Neural cell (in vitro differentiated cells): ENCODE results near the gene SRF. TPM values are rescaled to one million over a fixed set of nuclear protein-coding genes. Genes with fewer than 3 reads are reported as not detected.

Experiments
- H2AFZ ChIP-seq: fragments of 200-600, 300-800 bp; sonication (generic), shearing (Covaris generic); 2 replicates; pipeline ENCODE4 v1.6.0; 2014; ENCODE audit warnings: low read depth, mild to moderate bottlenecking, antibody characterized with exemption, low read length, moderate library complexity
- H3F3A ChIP-seq: fragments of 200-600 bp; shearing (Covaris generic); 2 replicates; pipeline ENCODE4 v1.6.1; 2016; ENCODE audit warnings: mild to moderate bottlenecking, moderate library complexity, mixed read lengths, antibody characterized with exemption, low read length; ENCODE audit not compliant: insufficient read depth, poor library complexity, severe bottlenecking
- H3K27ac ChIP-seq: fragments of 200-600, 300-800 bp; sonication (generic), shearing (Covaris generic); 2 replicates; pipeline ENCODE4 v1.5.1; 2014; ENCODE audit warnings: mild to moderate bottlenecking, low read length, moderate library complexity
- H3K27me3 ChIP-seq: fragments of 300-800, 200-600 bp; sonication (generic), shearing (Covaris generic); 2 replicates; pipeline ENCODE4 v1.6.0; 2014; ENCODE audit warnings: mild to moderate bottlenecking, low read depth, low read length, moderate library complexity; ENCODE audit not compliant: insufficient read depth
- H3K36me3 ChIP-seq: fragments of 300-800, 200-600 bp; sonication (generic), shearing (Covaris generic); 2 replicates; pipeline ENCODE4 v1.5.1; 2014; ENCODE audit warnings: mild to moderate bottlenecking, antibody characterized with exemption, low read length, moderate library complexity; ENCODE audit not compliant: insufficient read depth
- H3K4me2 ChIP-seq: fragments of 300-800, 200-600 bp; sonication (generic), shearing (Covaris generic); 2 replicates; pipeline ENCODE4 v1.6.0; 2014; ENCODE audit warnings: mild to moderate bottlenecking, low read length
- H3K4me3 ChIP-seq: fragments of 300-800, 200-600 bp; sonication (generic), shearing (Covaris generic); 2 replicates; pipeline ENCODE4 v1.5.1; 2014; ENCODE audit warnings: mild to moderate bottlenecking, low read length, moderate library complexity
- H3K79me2 ChIP-seq: fragments of 200-600 bp; shearing (Covaris generic); replicated peaks from 2 replicates; pipeline ENCODE4 v1.6.0; 2014; ENCODE audit warnings: mild to moderate bottlenecking, low read length, moderate library complexity; ENCODE audit not compliant: insufficient read depth
- H3K9ac ChIP-seq: fragments of 300-800, 200-600 bp; sonication (generic), shearing (Covaris generic); 2 replicates; pipeline ENCODE4 v1.6.1; 2016; ENCODE audit warnings: mild to moderate bottlenecking, low read length, mixed read lengths
- H3K9me2 ChIP-seq: fragments of 200-600 bp; shearing (Covaris generic); 2 replicates; pipeline ENCODE4 v1.6.1; 2016; ENCODE audit warnings: mild to moderate bottlenecking, low read length, mixed read lengths; ENCODE audit not compliant: insufficient read depth
- H3K9me3 ChIP-seq: fragments of 200-600, 300-800 bp; sonication (generic), shearing (Covaris generic); 2 replicates; pipeline ENCODE4 v1.6.1; 2016; ENCODE audit warnings: mild to moderate bottlenecking, mixed run types, low read length, moderate library complexity, mixed read lengths
- H4K20me1 ChIP-seq: fragments of 200-600 bp; shearing (Covaris generic); 2 replicates; pipeline ENCODE4 v1.6.1; 2016; ENCODE audit warnings: mild to moderate bottlenecking, mixed run types; ENCODE audit not compliant: insufficient read depth
- EP300 ChIP-seq: fragments of 450-650 bp; conservative IDR thresholded peaks from 2 replicates; pipeline ENCODE4 v1.6.1; 2014; ENCODE audit warnings: antibody characterized with exemption, mild to moderate bottlenecking, moderate library complexity; ENCODE audit not compliant: poor library complexity, severe bottlenecking
- EZH2 ChIP-seq: fragments of 200-600, 300-800 bp; shearing (Covaris generic), sonication (generic); IDR thresholded peaks from 2 replicates; pipeline ENCODE4 v1.6.1; 2014; ENCODE audit warnings: antibody characterized with exemption, low read length, borderline replicate concordance, mild to moderate bottlenecking; ENCODE audit not compliant: insufficient read depth, poor library complexity, severe bottlenecking
- MXI1 ChIP-seq: fragments of 450-650 bp; conservative IDR thresholded peaks from 2 replicates; pipeline ENCODE4 v1.6.1; 2014; ENCODE audit warnings: antibody characterized with exemption, mild to moderate bottlenecking; ENCODE audit not compliant: poor library complexity, severe bottlenecking
- POLR2AphosphoS5 ChIP-seq: IDR thresholded peaks from 2 replicates; pipeline ENCODE4 v1.6.1; 2012
- RAD21 ChIP-seq: fragments of 450-650 bp; conservative IDR thresholded peaks from 2 replicates; pipeline ENCODE4 v1.6.1; 2014; ENCODE audit warnings: antibody characterized with exemption, mild to moderate bottlenecking, moderate library complexity
- SMC3 ChIP-seq: fragments of 450-650 bp; conservative IDR thresholded peaks from 2 replicates; pipeline ENCODE4 v1.6.1; 2014; ENCODE audit warnings: antibody characterized with exemption, mild to moderate bottlenecking, moderate library complexity; ENCODE audit not compliant: poor library complexity
- TAF1 ChIP-seq: IDR thresholded peaks from 2 replicates; pipeline ENCODE4 v1.6.1; 2012; ENCODE audit warnings: low read depth
- polyA plus RNA-seq: library from polyadenylated mRNA; depleted of rRNA; stranded (reverse); fragments of >200 nt; gene quantifications from 2 replicates; pipeline ENCODE4 v1.2.3, GENCODE V29; 2014
- TF ChIP-seq, protein P1 (sequence below): fragments of 450-650 bp; IDR thresholded peaks from 2 replicates; pipeline ENCODE4 v1.5.1; 2014; ENCODE audit warnings: antibody characterized with exemption, mild to moderate bottlenecking, moderate library complexity; ENCODE audit not compliant: poor library complexity, severe bottlenecking
- TF ChIP-seq, protein P2 (sequence below): IDR thresholded peaks from 2 replicates; pipeline ENCODE4 v1.6.1; 2012; ENCODE audit warnings: borderline replicate concordance

The SRF gene
- polyA plus RNA-seq, 1 donor from 2014 or later: 24.8 TPM

DNA sequence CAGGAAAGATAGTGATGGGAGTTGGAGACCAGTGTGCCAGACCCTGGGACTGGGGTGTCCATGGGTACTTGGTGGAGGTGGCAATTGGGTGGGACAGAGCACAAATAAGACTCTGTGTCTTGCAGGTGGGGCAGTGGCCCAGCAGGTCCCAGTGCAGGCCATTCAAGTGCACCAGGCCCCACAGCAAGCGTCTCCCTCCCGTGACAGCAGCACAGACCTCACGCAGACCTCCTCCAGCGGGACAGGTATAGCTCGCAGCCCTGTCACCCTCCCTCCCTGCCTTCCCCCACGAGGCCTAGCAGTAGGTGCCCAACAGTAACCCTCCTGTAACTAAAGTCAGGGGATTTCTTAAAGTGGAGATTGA is 5.3 kb downstream of the SRF start:
- Histone ChIP-seq H3K27ac (no peak overlapping the region), H3K79me2 (peaks cover 35% of the 10 kb centered on the region), H4K20me1 (peaks cover 18% of the 10 kb centered on the region), H3K9me2 (no peaks in the 10 kb centered on the region), H3K4me3 (no peak overlapping the region), H3K36me3 (no peaks in the 10 kb centered on the region), H3K9me3 (no peaks in the 10 kb centered on the region), H3F3A (no peaks in the 10 kb centered on the region), H3K27me3 (no peaks in the 10 kb centered on the region), H3K4me2 (no peak overlapping the region), H3K9ac (no peak overlapping the region), H2AFZ (no peak overlapping the region)
- no peak for TF ChIP-seq RAD21
- no peak for TF ChIP-seq MXI1
- TF ChIP-seq TAF1: no peak
- TF ChIP-seq EZH2: no peak
- no peak for TF ChIP-seq POLR2AphosphoS5
- no peak for TF ChIP-seq EP300
- TF ChIP-seq SMC3: no peak
- TF ChIP-seq, protein P1, sequence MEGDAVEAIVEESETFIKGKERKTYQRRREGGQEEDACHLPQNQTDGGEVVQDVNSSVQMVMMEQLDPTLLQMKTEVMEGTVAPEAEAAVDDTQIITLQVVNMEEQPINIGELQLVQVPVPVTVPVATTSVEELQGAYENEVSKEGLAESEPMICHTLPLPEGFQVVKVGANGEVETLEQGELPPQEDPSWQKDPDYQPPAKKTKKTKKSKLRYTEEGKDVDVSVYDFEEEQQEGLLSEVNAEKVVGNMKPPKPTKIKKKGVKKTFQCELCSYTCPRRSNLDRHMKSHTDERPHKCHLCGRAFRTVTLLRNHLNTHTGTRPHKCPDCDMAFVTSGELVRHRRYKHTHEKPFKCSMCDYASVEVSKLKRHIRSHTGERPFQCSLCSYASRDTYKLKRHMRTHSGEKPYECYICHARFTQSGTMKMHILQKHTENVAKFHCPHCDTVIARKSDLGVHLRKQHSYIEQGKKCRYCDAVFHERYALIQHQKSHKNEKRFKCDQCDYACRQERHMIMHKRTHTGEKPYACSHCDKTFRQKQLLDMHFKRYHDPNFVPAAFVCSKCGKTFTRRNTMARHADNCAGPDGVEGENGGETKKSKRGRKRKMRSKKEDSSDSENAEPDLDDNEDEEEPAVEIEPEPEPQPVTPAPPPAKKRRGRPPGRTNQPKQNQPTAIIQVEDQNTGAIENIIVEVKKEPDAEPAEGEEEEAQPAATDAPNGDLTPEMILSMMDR: no peak
- TF ChIP-seq, protein P2, sequence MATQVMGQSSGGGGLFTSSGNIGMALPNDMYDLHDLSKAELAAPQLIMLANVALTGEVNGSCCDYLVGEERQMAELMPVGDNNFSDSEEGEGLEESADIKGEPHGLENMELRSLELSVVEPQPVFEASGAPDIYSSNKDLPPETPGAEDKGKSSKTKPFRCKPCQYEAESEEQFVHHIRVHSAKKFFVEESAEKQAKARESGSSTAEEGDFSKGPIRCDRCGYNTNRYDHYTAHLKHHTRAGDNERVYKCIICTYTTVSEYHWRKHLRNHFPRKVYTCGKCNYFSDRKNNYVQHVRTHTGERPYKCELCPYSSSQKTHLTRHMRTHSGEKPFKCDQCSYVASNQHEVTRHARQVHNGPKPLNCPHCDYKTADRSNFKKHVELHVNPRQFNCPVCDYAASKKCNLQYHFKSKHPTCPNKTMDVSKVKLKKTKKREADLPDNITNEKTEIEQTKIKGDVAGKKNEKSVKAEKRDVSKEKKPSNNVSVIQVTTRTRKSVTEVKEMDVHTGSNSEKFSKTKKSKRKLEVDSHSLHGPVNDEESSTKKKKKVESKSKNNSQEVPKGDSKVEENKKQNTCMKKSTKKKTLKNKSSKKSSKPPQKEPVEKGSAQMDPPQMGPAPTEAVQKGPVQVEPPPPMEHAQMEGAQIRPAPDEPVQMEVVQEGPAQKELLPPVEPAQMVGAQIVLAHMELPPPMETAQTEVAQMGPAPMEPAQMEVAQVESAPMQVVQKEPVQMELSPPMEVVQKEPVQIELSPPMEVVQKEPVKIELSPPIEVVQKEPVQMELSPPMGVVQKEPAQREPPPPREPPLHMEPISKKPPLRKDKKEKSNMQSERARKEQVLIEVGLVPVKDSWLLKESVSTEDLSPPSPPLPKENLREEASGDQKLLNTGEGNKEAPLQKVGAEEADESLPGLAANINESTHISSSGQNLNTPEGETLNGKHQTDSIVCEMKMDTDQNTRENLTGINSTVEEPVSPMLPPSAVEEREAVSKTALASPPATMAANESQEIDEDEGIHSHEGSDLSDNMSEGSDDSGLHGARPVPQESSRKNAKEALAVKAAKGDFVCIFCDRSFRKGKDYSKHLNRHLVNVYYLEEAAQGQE: no peak

DNA sequence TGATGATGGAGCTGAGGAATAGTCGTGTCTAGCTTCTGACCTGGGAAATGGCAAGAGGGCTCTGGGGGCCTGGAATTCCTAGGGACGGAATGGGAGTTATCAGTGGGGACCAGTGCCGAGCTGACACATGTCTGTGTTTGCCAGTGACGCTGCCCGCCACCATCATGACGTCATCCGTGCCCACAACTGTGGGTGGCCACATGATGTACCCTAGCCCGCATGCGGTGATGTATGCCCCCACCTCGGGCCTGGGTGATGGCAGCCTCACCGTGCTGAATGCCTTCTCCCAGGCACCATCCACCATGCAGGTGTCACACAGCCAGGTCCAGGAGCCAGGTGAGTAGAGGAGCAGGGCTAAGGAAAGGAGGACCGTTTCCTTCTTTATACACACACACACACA is 7.1 kb downstream of the SRF start:
- H3K79me2 ChIP-seq: peaks cover 22% of the 10 kb centered on the region
- no peak overlapping the region for H3K4me2 ChIP-seq
- H2AFZ ChIP-seq: no peak overlapping the region
- H3K9me2 ChIP-seq: no peaks in the 10 kb centered on the region
- no peaks in the 10 kb centered on the region for H3K36me3 ChIP-seq
- peaks cover 9% of the 10 kb centered on the region for H4K20me1 ChIP-seq
- no peaks in the 10 kb centered on the region for H3K27me3 ChIP-seq
- no peaks in the 10 kb centered on the region for H3F3A ChIP-seq
- H3K4me3 ChIP-seq: no peak overlapping the region
- TF ChIP-seq SMC3 (no peak), MXI1 (no peak), EZH2 (no peak), POLR2AphosphoS5 (no peak), TAF1 (no peak), EP300 (no peak), RAD21 (no peak)
- TF ChIP-seq, protein P1: no peak
- TF ChIP-seq, protein P2: no peak
- H3K9ac ChIP-seq: no peak overlapping the region
- no peaks in the 10 kb centered on the region for H3K9me3 ChIP-seq
- no peak overlapping the region for H3K27ac ChIP-seq
